Spleen (tissue), 11 donors: ENCODE results near the gene PTPRG. TPM values are rescaled to one million over a fixed set of nuclear protein-coding genes. Genes with fewer than 3 reads are reported as not detected.

Experiments
- DNase-seq: peaks from one replicate; pipeline ENCODE4 v3.0.0-alpha.2; 2020
- H3K27ac ChIP-seq, 8 donors: fragments of 200-600 bp; sonication (generic) in 7 of 8; 1 replicate in 4 of 8; 2 replicates in 4 of 8; pipeline versions ENCODE4 v1.5.0 to v1.8.0; 2016 to 2021; ENCODE audit warnings: inconsistent platforms in 4 of 8, mild to moderate bottlenecking in 4 of 8, moderate library complexity in 1 of 8
- H3K27me3 ChIP-seq, 7 donors: fragments of 200-600 bp; sonication (generic) in 6 of 7; replicated peaks in 1 of 7; 1 replicate in 4 of 7; 2 replicates in 3 of 7; pipeline versions ENCODE4 v1.5.0 to v1.8.0; 2016 to 2021; ENCODE audit warnings: inconsistent platforms in 3 of 7, mild to moderate bottlenecking in 1 of 7
- H3K36me3 ChIP-seq, 6 donors: fragments of 200-600 bp; sonication (generic) in 5 of 6; 1 replicate in 4 of 6; 2 replicates in 2 of 6; pipeline versions ENCODE4 v1.5.0 to v1.8.0; 2016 to 2021; ENCODE audit warnings: inconsistent platforms in 2 of 6
- H3K4me1 ChIP-seq, 6 donors: fragments of 200-600 bp; sonication (generic) in 5 of 6; 1 replicate in 3 of 6; 2 replicates in 3 of 6; pipeline versions ENCODE4 v1.5.0 to v1.8.0; 2016 to 2021; ENCODE audit warnings: inconsistent platforms in 3 of 6
- H3K4me3 ChIP-seq, 8 donors: fragments of 200-600 bp; sonication (generic) in 7 of 8; 1 replicate in 4 of 8; 2 replicates in 4 of 8; pipeline versions ENCODE4 v1.5.0 to v1.8.0; 2016 to 2021; ENCODE audit warnings: inconsistent platforms in 4 of 8, mild to moderate bottlenecking in 4 of 8, moderate library complexity in 2 of 8
- H3K9me3 ChIP-seq, 8 donors: fragments of 200-600 bp; sonication (generic) in 7 of 8; 1 replicate in 4 of 8; 2 replicates in 4 of 8; pipeline versions ENCODE4 v1.5.0 to v1.8.0; 2016 to 2021; ENCODE audit warnings: inconsistent platforms in 4 of 8
- POLR2A ChIP-seq, 3 donors: fragments of 450-650 bp; IDR thresholded peaks; one replicate each; pipeline ENCODE4 v1.5.1; 2017; ENCODE audit warnings: antibody characterized with exemption in 3 of 3, mild to moderate bottlenecking in 1 of 3
- POLR2AphosphoS5 ChIP-seq, 3 donors: sonication (generic); formaldehyde crosslinking; IDR thresholded peaks; one replicate each; pipeline ENCODE4 v1.5.1; 2017; ENCODE audit warnings: antibody characterized with exemption in 3 of 3
- WGBS, 5 donors: extraction: QIAGEN DNeasy Blood & Tissue Kit in 3 of 5; methylation state at CpG; one replicate each; pipeline versions ENCODE4 v1.1.5 to v1.1.7; 2013 to 2018; 5-methylcytosine and 5-hydroxymethylcytosine counted together
- intact Hi-C: fragments of 100-400 bp; cut with DNase I; formaldehyde crosslinking; loops from one replicate; pipeline ENCODE4 v1.15.0; 2023; ENCODE audit warnings: low total_unique reads
- polyA plus RNA-seq, 3 donors: library from polyadenylated mRNA; stranded (reverse); fragments of 200-250 nt; gene quantifications; one replicate each; pipeline ENCODE4 v1.2.1, GENCODE V29; 2013
- total RNA-seq, 7 donors: library from RNA; depleted of rRNA in 3 of 7; stranded (reverse); fragments of >200 nt in 3 of 7; fragmentation: NEBNext Ultra II Directional in 4 of 7; extraction: Animal tissue kit (Norgen Biotek cat#: 25700) in 4 of 7; gene quantifications; one replicate each; pipeline versions ENCODE4 v1.1.0 to v1.2.1, GENCODE V29; 2016 to 2021
- TF ChIP-seq, protein P1 (sequence below), 11 experiments: fragments of 200-600 bp in 7 of 11; fragments of 450-650 bp in 4 of 11; sonication (generic) in 4 of 11; IDR thresholded peaks in 8 of 11; conservative IDR thresholded peaks in 3 of 11; 1 replicate in 7 of 11; 2 replicates in 4 of 11; pipeline versions ENCODE4 v1.4.0 to v1.8.0; 2016 to 2021; ENCODE audit warnings: antibody characterized with exemption in 11 of 11, inconsistent platforms in 4 of 11, mild to moderate bottlenecking in 1 of 11
- donor health status: healthy with polysubstance abuse.
- donor health status: DM: no; HTN: no; CAD: no; lungs with moderate emphysema.
- donor health status: DM: no; HTN: no; CAD: no.
- donor health status: Bipolar disorder and iron deficiency.
- donor health status: healthy.
- donor health status: DM: no; HTN: no; CAD: no.
- donor health status: DM: yes; HTN: yes; CAD: no.

PTPRG gene
- total and polyA plus RNA-seq, 10 donors, result 0.89 to 77.0 (median 34.5) TPM

DNA sequence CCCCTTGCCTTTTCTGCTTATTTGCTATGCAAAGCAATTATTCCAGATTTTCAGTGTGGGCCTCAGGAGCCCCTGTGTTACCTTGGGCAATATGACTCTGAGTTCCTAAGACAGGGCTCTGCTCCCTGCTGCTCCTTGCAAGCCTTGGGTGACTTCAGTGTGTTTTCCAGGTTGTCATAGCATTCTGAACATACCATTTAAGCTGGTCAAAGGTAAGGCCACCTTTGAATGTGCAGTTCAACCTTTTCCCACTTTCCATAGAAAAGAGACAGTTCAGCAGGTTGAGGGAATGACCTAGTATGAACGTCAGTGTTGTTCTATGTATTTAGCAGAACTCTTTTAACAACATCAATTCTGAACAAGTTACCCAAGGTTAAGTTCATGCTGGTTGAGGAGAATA, 302.2 kb downstream of the PTPRG start:
- Histone ChIP-seq H3K36me3 (no peaks in the 10 kb centered on the region), H3K27ac (no peak overlapping the region), H3K9me3 (no peaks in the 10 kb centered on the region), H3K4me1 (no peaks in the 10 kb centered on the region), H3K4me3 (no peak overlapping the region), H3K27me3 (no peaks in the 10 kb centered on the region)
- intact Hi-C loops, result no loop called here
- no peak for DNase-seq
- 65 to 88% (median 78%) methylated on average over 1 of the region's 1 CpG for WGBS, 5 donors
- TF ChIP-seq POLR2A (IDR thresholded peaks at IDR 0.05), result no peak
- TF ChIP-seq, protein P1, sequence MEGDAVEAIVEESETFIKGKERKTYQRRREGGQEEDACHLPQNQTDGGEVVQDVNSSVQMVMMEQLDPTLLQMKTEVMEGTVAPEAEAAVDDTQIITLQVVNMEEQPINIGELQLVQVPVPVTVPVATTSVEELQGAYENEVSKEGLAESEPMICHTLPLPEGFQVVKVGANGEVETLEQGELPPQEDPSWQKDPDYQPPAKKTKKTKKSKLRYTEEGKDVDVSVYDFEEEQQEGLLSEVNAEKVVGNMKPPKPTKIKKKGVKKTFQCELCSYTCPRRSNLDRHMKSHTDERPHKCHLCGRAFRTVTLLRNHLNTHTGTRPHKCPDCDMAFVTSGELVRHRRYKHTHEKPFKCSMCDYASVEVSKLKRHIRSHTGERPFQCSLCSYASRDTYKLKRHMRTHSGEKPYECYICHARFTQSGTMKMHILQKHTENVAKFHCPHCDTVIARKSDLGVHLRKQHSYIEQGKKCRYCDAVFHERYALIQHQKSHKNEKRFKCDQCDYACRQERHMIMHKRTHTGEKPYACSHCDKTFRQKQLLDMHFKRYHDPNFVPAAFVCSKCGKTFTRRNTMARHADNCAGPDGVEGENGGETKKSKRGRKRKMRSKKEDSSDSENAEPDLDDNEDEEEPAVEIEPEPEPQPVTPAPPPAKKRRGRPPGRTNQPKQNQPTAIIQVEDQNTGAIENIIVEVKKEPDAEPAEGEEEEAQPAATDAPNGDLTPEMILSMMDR (IDR thresholded peaks at IDR 0.05 in 8 of 11, conservative IDR thresholded peaks at IDR 0.05 in 3 of 11), result no peak
- TF ChIP-seq POLR2AphosphoS5 (IDR thresholded peaks at IDR 0.05), result no peak

- 81 to 95% (median 87%) methylated on average over 1 of the region's 1 CpG for WGBS, 5 donors
- Histone ChIP-seq H3K4me3 (no peak overlapping the region), H3K4me1 (no peaks in the 10 kb centered on the region), H3K9me3 (no peaks in the 10 kb centered on the region), H3K27me3 (no peaks in the 10 kb centered on the region), H3K27ac (no peak overlapping the region), H3K36me3 (no peaks in the 10 kb centered on the region)
- TF ChIP-seq POLR2AphosphoS5 (IDR thresholded peaks at IDR 0.05) (no peak), POLR2A (IDR thresholded peaks at IDR 0.05) (no peak)
- TF ChIP-seq, protein P1 (IDR thresholded peaks at IDR 0.05 in 8 of 11, conservative IDR thresholded peaks at IDR 0.05 in 3 of 11), result no peak
- DNase-seq, result no peak
- intact Hi-C loops, result no loop called here
Observed at GRCh38 chr3:61864886-61865285, 303.5 kb downstream of the PTPRG start.

- Histone ChIP-seq H3K9me3 (no peaks in the 10 kb centered on the region), H3K27ac (no peak overlapping the region), H3K36me3 (no peaks in the 10 kb centered on the region), H3K27me3 (no peaks in the 10 kb centered on the region), H3K4me1 (no peaks in the 10 kb centered on the region), H3K4me3 (no peak overlapping the region)
- DNase-seq, result no peak
- WGBS, 5 donors, result 85 to 92% (median 89%) methylated on average over 6 of the region's 6 CpGs
- TF ChIP-seq POLR2A (IDR thresholded peaks at IDR 0.05) (no peak), POLR2AphosphoS5 (IDR thresholded peaks at IDR 0.05) (no peak)
- TF ChIP-seq, protein P1 (IDR thresholded peaks at IDR 0.05 in 8 of 11, conservative IDR thresholded peaks at IDR 0.05 in 3 of 11), result no peak
- intact Hi-C loops, result no loop called here
Observed at GRCh38 chr3:61865466-61866152, 304.2 kb downstream of the PTPRG start.

GRCh38 chr3:61866153-61866542, 304.8 kb downstream of the PTPRG start:
- TF ChIP-seq POLR2AphosphoS5 (IDR thresholded peaks at IDR 0.05) (no peak), POLR2A (IDR thresholded peaks at IDR 0.05) (no peak)
- TF ChIP-seq, protein P1 (IDR thresholded peaks at IDR 0.05 in 8 of 11, conservative IDR thresholded peaks at IDR 0.05 in 3 of 11), result no peak
- intact Hi-C loops, result no loop called here
- H3K4me1 ChIP-seq, result no peaks in the 10 kb centered on the region

More at GRCh38 chr3:61866153-61866542, 304.8 kb downstream of the PTPRG start:
- Histone ChIP-seq H3K4me3 (no peak overlapping the region), H3K27me3 (no peaks in the 10 kb centered on the region), H3K27ac (no peak overlapping the region), H3K9me3 (no peaks in the 10 kb centered on the region), H3K36me3 (no peaks in the 10 kb centered on the region)
- DNase-seq, result no peak
- WGBS, 5 donors, result 73 to 90% (median 80%) methylated on average over 2 of the region's 2 CpGs
